Skeletal muscle tissue (tissue), 4 donors: Measurements from ENCODE around the gene SUSD1. TPM values are rescaled to one million over a fixed set of nuclear protein-coding genes. Genes with fewer than 3 reads are reported as not detected.
"Not testable (repeated sequence)": the region's sequence is repeated elsewhere in the genome, so short reads cannot be mapped to it uniquely, and the experiment has no call there.

Experiments
- H3K27ac ChIP-seq: one replicate; pipeline ENCODE4 v1.7.0; 2013; ENCODE audit warnings: mild to moderate bottlenecking, low read depth, low read length, inconsistent platforms
- H3K27me3 ChIP-seq, 3 donors: one replicate each; pipeline ENCODE4 v1.7.0; 2013; ENCODE audit warnings: low read length in 3 of 3; ENCODE audit not compliant: control insufficient read depth in 3 of 3, insufficient read depth in 3 of 3
- H3K36me3 ChIP-seq, 3 donors: one replicate each; pipeline ENCODE4 v1.7.0; 2013; ENCODE audit warnings: low read length in 3 of 3; ENCODE audit not compliant: control insufficient read depth in 3 of 3, insufficient read depth in 3 of 3
- H3K4me1 ChIP-seq, 3 donors: one replicate each; pipeline ENCODE4 v1.7.0; 2013; ENCODE audit warnings: low read length in 3 of 3, mild to moderate bottlenecking in 3 of 3; ENCODE audit not compliant: control insufficient read depth in 3 of 3, insufficient read depth in 3 of 3
- H3K4me3 ChIP-seq, 3 donors: one replicate each; pipeline ENCODE4 v1.7.0; 2013; ENCODE audit warnings: low read length in 3 of 3
- H3K9ac ChIP-seq, 3 donors: one replicate each; pipeline ENCODE4 v1.7.0; 2013; ENCODE audit warnings: low read length in 3 of 3, mild to moderate bottlenecking in 3 of 3, moderate library complexity in 2 of 3, low read depth in 1 of 3
- H3K9me3 ChIP-seq, 3 donors: one replicate each; pipeline ENCODE4 v1.7.0; 2013; ENCODE audit warnings: low read length in 3 of 3; ENCODE audit not compliant: control insufficient read depth in 3 of 3
- total RNA-seq: library from RNA; depleted of rRNA; stranded (reverse); fragments of >200 nt; gene quantifications from one replicate; pipeline ENCODE4 v1.2.3, GENCODE V29; 2014
- donor health status: Osteomylitis.

SUSD1 gene
- total RNA-seq, 1 donor from 2014 or later, result 22.4 TPM

DNA sequence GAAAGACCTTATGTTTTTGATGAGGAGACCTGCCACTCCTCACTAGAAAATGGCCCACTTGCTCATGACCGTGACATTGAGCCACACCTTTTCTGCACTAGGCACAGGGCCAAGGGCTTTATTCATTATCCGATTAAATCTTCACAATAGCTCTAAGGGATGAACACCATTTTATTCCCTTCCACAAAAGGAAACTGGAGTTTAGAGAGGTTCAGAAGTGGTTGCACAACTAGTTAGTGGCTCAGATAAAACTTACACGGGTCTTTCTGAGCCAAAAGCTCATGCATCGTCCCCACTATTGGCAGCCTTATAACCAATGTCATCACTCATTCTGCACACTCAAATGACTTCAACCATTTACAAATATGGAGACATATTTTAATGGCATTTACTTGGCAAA is 39.4 kb downstream of the SUSD1 start:
- H3K27me3 ChIP-seq, result no peaks in the 10 kb centered on the region
- no peak overlapping the region for H3K27ac ChIP-seq
- peaks cover 0 to 4% (median 0%) of the 10 kb centered on the region in 3 donors for H3K36me3 ChIP-seq
- H3K9ac ChIP-seq, result no peak overlapping the region
- H3K4me1 ChIP-seq, result no peaks in the 10 kb centered on the region
- H3K4me3 ChIP-seq, result no peak overlapping the region
- H3K9me3 ChIP-seq, result peaks cover 0 to 3% (median 2%) of the 10 kb centered on the region in 3 donors

DNA sequence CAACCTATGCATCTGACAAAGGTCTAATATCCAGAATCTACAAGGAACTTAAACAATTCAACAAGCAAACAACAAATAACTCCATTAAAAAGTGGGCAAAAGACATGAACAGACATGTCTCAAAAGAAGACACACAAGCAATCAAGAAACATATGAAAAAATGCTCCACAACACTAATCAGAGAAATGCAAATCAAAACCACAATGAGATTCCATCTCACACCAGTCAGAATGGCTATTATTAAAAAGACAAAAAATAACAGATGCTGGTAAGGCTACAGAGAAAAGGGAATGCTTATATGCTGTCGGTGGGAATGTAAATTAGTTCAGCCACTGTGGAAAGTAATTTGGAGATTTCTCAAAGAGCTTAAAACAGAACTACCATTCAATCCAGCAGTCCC is 41.3 kb downstream of the SUSD1 start:
- not testable (repeated sequence) for H3K9me3 ChIP-seq, H3K9ac ChIP-seq, H3K4me1 ChIP-seq, H3K36me3 ChIP-seq, H3K27ac ChIP-seq, H3K4me3 ChIP-seq, H3K27me3 ChIP-seq

DNA sequence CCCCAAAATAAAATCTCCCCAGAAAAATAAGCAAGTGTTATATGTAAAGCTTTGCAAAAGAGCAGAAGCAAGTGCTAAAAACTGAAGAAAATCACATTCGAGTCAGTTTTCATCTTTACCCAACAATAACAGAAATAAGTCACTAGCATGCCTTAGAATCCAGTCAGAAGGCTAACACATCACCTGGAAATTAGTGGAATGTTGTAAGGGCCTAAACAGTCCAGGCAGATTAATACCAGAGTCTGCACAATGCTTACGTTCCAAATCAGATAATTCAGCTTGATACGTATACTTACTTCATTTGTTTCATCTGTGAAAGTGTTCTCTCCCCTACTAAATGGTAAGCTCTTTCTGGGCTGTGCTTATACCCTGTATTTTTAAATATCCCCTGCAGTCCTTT is 42.7 kb downstream of the SUSD1 start:
- H3K4me1 ChIP-seq, result no peaks in the 10 kb centered on the region
- H3K9ac ChIP-seq, result no peak overlapping the region
- no peak overlapping the region for H3K4me3 ChIP-seq
- no peak overlapping the region for H3K27ac ChIP-seq
- H3K9me3 ChIP-seq, result peaks cover 0 to 3% (median 2%) of the 10 kb centered on the region in 3 donors
- H3K27me3 ChIP-seq, result no peaks in the 10 kb centered on the region
- H3K36me3 ChIP-seq, result peaks cover 0 to 4% (median 0%) of the 10 kb centered on the region in 3 donors

DNA sequence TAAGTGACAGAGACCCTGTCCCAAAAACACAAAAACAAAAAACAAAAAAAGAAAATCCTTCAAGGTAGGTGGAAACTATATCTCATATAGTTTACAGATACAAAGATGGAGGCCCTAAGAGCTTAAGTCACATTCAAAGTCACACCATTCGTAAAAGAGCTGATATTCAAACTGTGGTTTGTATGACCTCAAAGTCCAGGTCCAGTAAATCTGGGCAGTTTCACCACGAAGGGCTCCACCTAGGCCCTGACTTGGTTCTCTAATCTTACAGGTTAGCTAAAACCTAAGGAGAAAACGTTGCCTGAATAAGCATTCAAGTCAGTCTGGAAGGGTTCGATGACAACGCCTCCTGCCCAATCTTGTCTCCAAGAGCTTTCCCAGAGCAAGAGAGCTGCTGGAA is 44.1 kb downstream of the SUSD1 start:
- peaks cover 0 to 3% (median 2%) of the 10 kb centered on the region in 3 donors for H3K9me3 ChIP-seq
- no peaks in the 10 kb centered on the region for H3K4me1 ChIP-seq
- no peak overlapping the region for H3K27ac ChIP-seq
- H3K27me3 ChIP-seq, result no peaks in the 10 kb centered on the region
- no peaks in the 10 kb centered on the region for H3K36me3 ChIP-seq
- no peak overlapping the region for H3K4me3 ChIP-seq
- H3K9ac ChIP-seq, result no peak overlapping the region

DNA sequence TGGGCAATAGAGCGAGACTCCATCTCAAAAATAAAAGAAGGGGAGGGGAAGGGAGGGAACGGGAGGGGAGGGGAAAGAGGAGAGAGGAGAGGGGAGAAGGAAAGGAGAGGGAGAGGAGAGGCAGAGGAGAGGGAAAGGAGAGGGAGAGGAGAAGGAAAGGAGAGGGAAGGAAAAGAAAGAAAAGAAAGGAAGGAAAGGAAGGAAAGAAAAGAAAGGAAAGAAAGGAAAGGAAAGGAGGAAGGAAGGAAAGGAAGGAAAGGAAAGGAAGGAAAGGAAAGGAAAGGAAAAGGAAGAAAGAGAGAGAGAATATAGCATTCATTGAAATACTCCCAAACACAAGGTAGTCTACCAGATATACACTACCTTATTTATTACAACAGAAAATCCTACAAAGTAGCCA is 44.8 kb downstream of the SUSD1 start:
- no peak overlapping the region for H3K9ac ChIP-seq
- peaks cover 0 to 3% (median 2%) of the 10 kb centered on the region in 3 donors for H3K9me3 ChIP-seq
- H3K36me3 ChIP-seq, result no peaks in the 10 kb centered on the region
- no peaks in the 10 kb centered on the region for H3K4me1 ChIP-seq
- no peaks in the 10 kb centered on the region for H3K27me3 ChIP-seq
- no peak overlapping the region for H3K4me3 ChIP-seq
- no peak overlapping the region for H3K27ac ChIP-seq

DNA sequence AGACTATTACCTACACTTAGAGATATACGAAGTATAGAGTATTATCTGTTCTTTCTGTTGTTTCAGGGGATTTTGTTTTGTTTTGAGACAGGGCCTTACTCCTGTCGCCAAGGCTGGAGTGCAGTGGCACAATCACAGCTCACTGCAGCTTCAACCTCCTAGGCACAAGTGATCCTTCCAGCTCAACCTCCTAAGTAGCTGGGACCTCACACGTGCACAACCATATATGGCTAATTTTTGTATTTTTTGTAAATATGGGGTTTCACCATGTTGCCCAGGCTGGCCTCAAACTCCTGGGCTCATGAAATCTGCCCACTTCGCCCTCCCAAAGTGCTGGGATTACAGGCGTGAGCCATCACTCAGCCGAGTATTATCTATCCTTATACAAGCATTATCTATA is 45.9 kb downstream of the SUSD1 start:
- Histone ChIP-seq H3K36me3 (peaks cover 0 to under 1% (median 0%) of the 10 kb centered on the region in 3 donors), H3K27me3 (no peaks in the 10 kb centered on the region), H3K9ac (no peak overlapping the region), H3K27ac (no peak overlapping the region), H3K9me3 (peaks cover 0 to 3% (median 2%) of the 10 kb centered on the region in 3 donors), H3K4me1 (no peaks in the 10 kb centered on the region), H3K4me3 (no peak overlapping the region)

DNA sequence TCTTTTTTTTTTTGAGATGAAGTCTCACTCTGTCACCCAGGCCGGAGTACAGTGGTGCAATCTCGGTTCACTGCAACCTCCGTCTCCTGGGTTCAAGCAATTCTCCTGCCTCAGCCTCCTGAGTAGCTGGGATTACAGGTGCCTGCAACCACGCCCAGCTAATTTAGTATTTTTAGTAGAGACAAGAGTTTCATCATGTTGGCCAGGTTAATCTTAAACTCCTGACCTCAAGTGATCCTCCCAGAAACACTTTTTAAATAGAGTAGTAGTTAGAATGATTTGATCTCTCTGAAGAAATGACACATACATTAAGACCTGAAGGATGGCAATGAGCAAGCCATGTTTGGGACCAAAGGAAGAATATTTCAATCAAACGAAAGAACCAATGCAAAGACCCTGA is 46.7 kb downstream of the SUSD1 start:
- H3K27ac ChIP-seq, H3K36me3 ChIP-seq, H3K4me1 ChIP-seq, H3K27me3 ChIP-seq, H3K9me3 ChIP-seq, H3K4me3 ChIP-seq, H3K9ac ChIP-seq: not testable (repeated sequence)

DNA sequence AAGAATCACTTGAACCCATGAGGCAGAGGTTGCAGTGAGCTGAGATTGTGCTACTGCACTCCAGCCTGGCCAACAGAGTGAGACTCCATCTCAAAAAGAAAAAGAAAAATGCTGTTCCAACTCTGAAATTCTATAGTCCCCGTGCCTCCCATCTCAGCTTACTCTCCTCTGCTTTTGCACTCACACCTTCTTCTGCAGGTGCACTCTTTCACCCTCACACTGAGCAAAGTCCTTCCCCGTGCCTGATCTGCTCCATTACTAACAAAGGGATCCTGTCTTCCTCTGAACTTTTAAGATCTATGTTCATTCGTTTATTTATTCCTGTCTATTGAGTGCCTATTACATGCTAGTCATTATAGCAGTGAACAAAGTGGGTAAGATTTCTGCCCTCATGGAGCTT is 47.8 kb downstream of the SUSD1 start:
- H3K9me3 ChIP-seq, result no peaks in the 10 kb centered on the region
- H3K4me1 ChIP-seq, result no peaks in the 10 kb centered on the region
- no peaks in the 10 kb centered on the region for H3K27me3 ChIP-seq
- no peak overlapping the region for H3K27ac ChIP-seq
- H3K4me3 ChIP-seq, result no peak overlapping the region
- H3K36me3 ChIP-seq, result peaks cover 0 to 5% (median 0%) of the 10 kb centered on the region in 3 donors
- no peak overlapping the region for H3K9ac ChIP-seq

DNA sequence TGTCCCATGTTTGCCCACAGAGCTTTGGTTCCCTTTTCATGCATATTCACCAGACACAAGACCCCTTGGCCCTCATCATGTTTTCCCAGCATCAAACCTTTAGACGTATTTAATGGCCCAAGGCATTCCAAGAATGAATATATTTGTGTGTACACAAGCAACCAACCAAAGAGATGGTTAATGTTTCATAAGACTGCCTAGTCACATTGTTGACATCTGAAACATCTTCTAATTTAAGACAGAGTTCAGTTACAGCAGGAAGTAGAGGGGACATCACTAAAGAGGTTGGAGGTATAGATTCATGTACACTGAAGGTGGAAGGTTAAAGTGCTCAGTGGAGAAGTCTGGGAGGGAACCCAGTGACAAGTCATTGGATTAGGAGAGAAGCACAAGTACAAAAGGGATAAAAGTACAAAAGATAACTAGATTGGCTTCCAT is 49.1 kb downstream of the SUSD1 start:
- H3K4me1 ChIP-seq, result no peaks in the 10 kb centered on the region
- no peak overlapping the region for H3K4me3 ChIP-seq
- no peaks in the 10 kb centered on the region for H3K27me3 ChIP-seq
- H3K27ac ChIP-seq, result no peak overlapping the region
- no peaks in the 10 kb centered on the region for H3K9me3 ChIP-seq
- H3K9ac ChIP-seq, result no peak overlapping the region
- peaks cover 0 to 5% (median 0%) of the 10 kb centered on the region in 3 donors for H3K36me3 ChIP-seq

DNA sequence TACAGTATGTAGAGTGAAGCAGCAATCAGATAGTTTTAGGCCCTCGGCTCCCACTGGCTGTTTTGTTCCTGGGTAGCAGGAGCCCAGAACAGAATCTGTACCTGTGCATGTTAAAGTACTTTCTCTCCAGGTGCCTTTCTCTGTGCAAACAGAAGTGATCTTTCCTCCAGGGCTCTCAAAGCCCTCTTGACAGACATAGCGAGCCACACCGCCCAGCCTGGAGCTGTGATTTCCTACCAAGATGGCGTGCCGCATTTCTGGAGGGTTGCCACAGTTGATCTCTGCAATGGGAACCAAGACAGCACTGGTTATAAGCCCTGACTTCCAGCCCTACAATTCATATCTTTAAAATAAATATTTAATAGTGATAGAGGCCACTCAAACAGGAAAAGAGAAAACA is 50.9 kb downstream of the SUSD1 start:
- Histone ChIP-seq H3K9me3 (no peaks in the 10 kb centered on the region), H3K27me3 (no peaks in the 10 kb centered on the region), H3K4me3 (no peak overlapping the region), H3K27ac (no peak overlapping the region), H3K4me1 (no peaks in the 10 kb centered on the region), H3K9ac (no peak overlapping the region), H3K36me3 (peaks cover 0 to 6% (median 0%) of the 10 kb centered on the region in 3 donors)

DNA sequence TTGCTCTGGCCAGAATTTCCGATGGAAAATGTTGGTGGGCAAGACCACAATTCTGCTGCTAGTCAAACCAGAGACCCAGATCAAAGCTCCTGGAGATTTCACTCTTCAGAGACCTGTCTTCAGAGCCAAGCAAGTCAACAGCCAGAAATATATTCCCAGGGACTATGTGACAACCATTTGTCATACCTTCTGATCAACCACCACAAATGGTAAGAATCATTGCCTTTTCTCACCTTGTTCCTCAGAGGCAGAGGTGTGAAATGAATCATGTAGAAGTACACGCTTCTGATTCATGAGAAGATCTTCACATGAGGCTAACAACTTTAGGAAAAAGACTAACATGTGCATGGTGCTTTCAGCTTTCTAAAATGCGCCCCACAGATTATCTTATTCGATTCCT is 53.5 kb downstream of the SUSD1 start:
- H3K9me3 ChIP-seq, result no peaks in the 10 kb centered on the region
- H3K36me3 ChIP-seq, result peaks cover 0 to 6% (median 0%) of the 10 kb centered on the region in 3 donors

More for the DNA sequence above, 53.5 kb downstream of the SUSD1 start:
- H3K4me3 ChIP-seq, result no peak overlapping the region
- no peak overlapping the region for H3K9ac ChIP-seq
- H3K27me3 ChIP-seq, result no peaks in the 10 kb centered on the region
- H3K27ac ChIP-seq, result no peak overlapping the region
- H3K4me1 ChIP-seq, result no peaks in the 10 kb centered on the region
